SK-N-SH (cell line): Measurements from ENCODE around the gene ADGRA1. TPM values are rescaled to one million over a fixed set of nuclear protein-coding genes. Genes with fewer than 3 reads are reported as not detected.

Experiments
- CTCF ChIA-PET: fragments of 300-600, 350-600 bp; formaldehyde crosslinking; extraction: SDS; loops from one replicate; lab custom pipeline; 2021; lab: Yijun Ruan, JAX
- POLR2A ChIA-PET: fragments of 350-600 bp; sonication (Branson Sonifier 250); formaldehyde crosslinking; extraction: SDS; loops from one replicate; lab custom pipeline; 2020; ENCODE audit warnings: antibody characterized with exemption, inconsistent platforms; lab: Yijun Ruan, JAX
- DNase-seq: peaks from one replicate; pipeline ENCODE4 v3.0.0; 2012
- H2AFZ ChIP-seq: fragments of 200-600 bp; sonication (generic); 2 replicates; pipeline ENCODE4 v1.8.1; 2016; ENCODE audit warnings: antibody characterized with exemption, mild to moderate bottlenecking, low read depth
- H3F3A ChIP-seq: fragments of 200-600 bp; sonication (generic); replicated peaks from 2 replicates; pipeline ENCODE3; 2016; ENCODE audit warnings: antibody characterized with exemption, mild to moderate bottlenecking; ENCODE audit not compliant: insufficient read depth
- H3K27ac ChIP-seq, 2 experiments: fragments of 200-500 bp in 1 of 2; fragments of 200-600 bp in 1 of 2; sonication (Bioruptor generic) in 1 of 2; sonication (generic), shearing (Covaris generic) in 1 of 2; 2 replicates each; pipeline versions ENCODE4 v1.5.1 to v1.6.1; 2014 to 2016; ENCODE audit warnings: low read depth in 2 of 2, inconsistent platforms in 1 of 2, low read length in 1 of 2, mild to moderate bottlenecking in 1 of 2, mixed read lengths in 1 of 2
- H3K27me3 ChIP-seq: fragments of 200-600 bp; sonication (generic), shearing (Covaris generic); 2 replicates; pipeline ENCODE4 v1.6.1; 2016; ENCODE audit warnings: mixed run types; ENCODE audit not compliant: insufficient read depth
- H3K36me3 ChIP-seq, 2 experiments: fragments of 200-500 bp in 1 of 2; fragments of 200-600 bp in 1 of 2; sonication (Bioruptor generic) in 1 of 2; sonication (generic) in 1 of 2; replicated peaks in 1 of 2; 2 replicates each; pipeline versions ENCODE3 to v1.5.1; 2014 to 2016; ENCODE audit warnings: low read length in 1 of 2, mild to moderate bottlenecking in 1 of 2; ENCODE audit not compliant: insufficient read depth in 2 of 2, control insufficient read depth in 1 of 2
- H3K4me1 ChIP-seq, 2 experiments: fragments of 200-500 bp in 1 of 2; fragments of 200-600 bp in 1 of 2; sonication (Bioruptor generic) in 1 of 2; sonication (generic), shearing (Covaris generic) in 1 of 2; 2 replicates each; pipeline versions ENCODE4 v1.5.1 to v1.6.1; 2014 to 2016; ENCODE audit warnings: low read depth in 1 of 2, low read length in 1 of 2, mixed run types in 1 of 2; ENCODE audit not compliant: insufficient read depth in 2 of 2, control insufficient read depth in 1 of 2
- H3K4me2 ChIP-seq: fragments of 200-600 bp; sonication (generic), shearing (Covaris generic); 2 replicates; pipeline ENCODE4 v1.6.1; 2017; ENCODE audit warnings: mixed run types
- H3K4me3 ChIP-seq, 2 experiments: fragments of 200-500 bp in 1 of 2; fragments of 200-600 bp in 1 of 2; sonication (Bioruptor generic) in 1 of 2; sonication (generic), shearing (Covaris generic) in 1 of 2; 2 replicates each; pipeline versions ENCODE4 v1.5.1 to v1.8.1; 2014 to 2016; ENCODE audit warnings: low read depth in 2 of 2, inconsistent platforms in 1 of 2, low read length in 1 of 2, mild to moderate bottlenecking in 1 of 2, mixed read lengths in 1 of 2, moderate library complexity in 1 of 2
- H3K79me2 ChIP-seq: fragments of 200-600 bp; sonication (generic); 2 replicates; pipeline ENCODE4 v1.8.1; 2017; ENCODE audit warnings: mild to moderate bottlenecking; ENCODE audit not compliant: insufficient read depth
- H3K9ac ChIP-seq: fragments of 200-600 bp; sonication (generic); 2 replicates; pipeline ENCODE4 v1.6.1; 2017; ENCODE audit warnings: mixed run types
- H3K9me2 ChIP-seq: fragments of 200-600 bp; sonication (generic); 2 replicates; pipeline ENCODE4 v1.6.1; 2017; ENCODE audit warnings: mixed run types
- H3K9me3 ChIP-seq: fragments of 200-600 bp; sonication (generic); 2 replicates; pipeline ENCODE4 v1.6.1; 2017; ENCODE audit warnings: mixed run types, mild to moderate bottlenecking, moderate library complexity
- H4K20me1 ChIP-seq: fragments of 200-600 bp; sonication (generic); 2 replicates; pipeline ENCODE4 v1.6.1; 2017; ENCODE audit warnings: mild to moderate bottlenecking, mixed run types; ENCODE audit not compliant: insufficient read depth
- CHD2 ChIP-seq: fragments of 150-350 bp; IDR thresholded peaks from 2 replicates; pipeline ENCODE4 v1.6.1; 2018; ENCODE audit warnings: low read length; ENCODE audit not compliant: partially characterized antibody
- ELF1 ChIP-seq: IDR thresholded peaks from 2 replicates; pipeline ENCODE4 v1.4.0; 2012
- EZH2phosphoT487 ChIP-seq: fragments of 200-600 bp; sonication (generic); IDR thresholded peaks from 2 replicates; pipeline ENCODE4 v1.6.1; 2017; ENCODE audit warnings: low read depth, mixed run types, mild to moderate bottlenecking, antibody characterized with exemption, moderate library complexity, borderline replicate concordance
- GATA2 ChIP-seq: sonication (generic); formaldehyde crosslinking; IDR thresholded peaks from 2 replicates; pipeline ENCODE4 v1.5.0; 2020; ENCODE audit warnings: mild to moderate bottlenecking, missing genetic modification reagents
- MEF2A ChIP-seq: IDR thresholded peaks from 2 replicates; pipeline ENCODE4 v1.4.0; 2012; ENCODE audit warnings: low read depth, borderline replicate concordance
- MXI1 ChIP-seq: IDR thresholded peaks from 2 replicates; pipeline ENCODE4 v1.6.1; 2012; ENCODE audit warnings: mild to moderate bottlenecking, low read depth, low read length, improper control_type of control experiment
- NFIC ChIP-seq: IDR thresholded peaks from 2 replicates; pipeline ENCODE4 v1.4.0; 2012; ENCODE audit warnings: borderline replicate concordance
- POLR2AphosphoS5 ChIP-seq: IDR thresholded peaks from 2 replicates; pipeline ENCODE4 v1.6.1; 2012; ENCODE audit warnings: low read depth, low read length
- RCOR1 ChIP-seq: fragments of 150-350 bp; IDR thresholded peaks from 2 replicates; pipeline ENCODE4 v1.6.1; 2017; ENCODE audit warnings: antibody characterized with exemption, low read length
- RXRA ChIP-seq: IDR thresholded peaks from 2 replicates; pipeline ENCODE4 v1.4.0; 2012; ENCODE audit warnings: low read depth, mild to moderate bottlenecking, borderline replicate concordance
- TCF12 ChIP-seq: IDR thresholded peaks from 2 replicates; pipeline ENCODE4 v1.4.0; 2012
- TEAD4 ChIP-seq: IDR thresholded peaks from 2 replicates; pipeline ENCODE4 v1.4.0; 2012; ENCODE audit warnings: mild to moderate bottlenecking, borderline replicate concordance; ENCODE audit not compliant: insufficient read depth
- ZBTB33 ChIP-seq: IDR thresholded peaks from 2 replicates; pipeline ENCODE4 v1.4.0; 2012; ENCODE audit warnings: low read depth, borderline replicate concordance
- WGBS: methylation state at CpG from one replicate; pipeline ENCODE4 v1.1.6; 2017; ENCODE audit warnings: low lambda C conversion rate; 5-methylcytosine and 5-hydroxymethylcytosine counted together
- polyA plus RNA-seq, 3 experiments: library from polyadenylated mRNA; depleted of rRNA; stranded (reverse); fragments of >200 nt; gene quantifications; 2 replicates each; pipeline ENCODE4 v1.2.3, GENCODE V29; 2012
- TF ChIP-seq, protein P1 (sequence below): IDR thresholded peaks from 2 replicates; pipeline ENCODE4 v1.6.1; 2012; ENCODE audit warnings: mild to moderate bottlenecking, low read depth, low read length, moderate library complexity
- TF ChIP-seq, protein P2 (sequence below): fragments of 150-350 bp; IDR thresholded peaks from 2 replicates; pipeline ENCODE4 v1.6.1; 2017; ENCODE audit warnings: antibody characterized with exemption, low read length, low read depth, borderline replicate concordance
- TF ChIP-seq, protein P3 (sequence below): IDR thresholded peaks from 2 replicates; pipeline ENCODE4 v1.4.0; 2012; ENCODE audit warnings: low read depth, borderline replicate concordance
- TF ChIP-seq, protein P4 (sequence below): fragments of 150-350 bp; IDR thresholded peaks from 2 replicates; pipeline ENCODE4 v1.6.1; 2016; ENCODE audit warnings: mild to moderate bottlenecking, low read depth, low read length

ADGRA1 gene
- polyA plus RNA-seq, 1 of the 3 experiments (the other 2 are of a cell fraction) = not detected

DNA sequence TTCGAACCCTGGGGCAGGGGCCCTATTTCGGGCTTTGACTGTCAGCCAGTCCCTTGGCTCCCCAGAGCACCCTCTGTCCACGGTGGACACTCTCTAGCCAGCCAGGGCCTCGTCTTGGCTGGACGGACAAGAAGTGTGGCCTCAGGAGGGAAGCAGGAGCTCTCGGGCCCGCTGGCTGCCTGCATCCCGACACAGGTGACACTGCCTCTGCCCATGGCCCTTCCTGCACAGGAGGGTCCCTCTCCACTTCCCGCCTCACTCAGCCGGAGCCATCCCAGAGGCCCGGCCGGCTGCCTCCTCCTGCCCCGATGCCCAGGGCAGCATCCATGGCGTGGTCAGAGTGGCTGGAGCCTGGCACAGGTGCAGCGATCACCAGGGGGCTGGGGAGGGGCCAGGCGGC lies 7.9 kb downstream of the ADGRA1 start:
- Histone ChIP-seq H3K27ac (no peak overlapping the region), H3K79me2 (no peaks in the 10 kb centered on the region), H3K9ac (no peak overlapping the region), H3K9me2 (no peaks in the 10 kb centered on the region), H3F3A (no peaks in the 10 kb centered on the region), H3K4me2 (no peak overlapping the region), H3K36me3 (no peaks in the 10 kb centered on the region), H3K27me3 (no peaks in the 10 kb centered on the region), H3K4me3 (no peak overlapping the region), H3K9me3 (no peaks in the 10 kb centered on the region), H3K4me1 (no peaks in the 10 kb centered on the region), H4K20me1 (no peaks in the 10 kb centered on the region), H2AFZ (no peak overlapping the region)
- ChIA-PET CTCF (interaction anchor here (0.7 kb wide), 1 partner anchor 195 kb away, joined by 3 read pairs; no protein-coding TSS in a partner anchor), POLR2A (no interaction called here)
- 33% methylated on average over 1 of the region's 16 CpGs for WGBS
- TF ChIP-seq, protein P1, sequence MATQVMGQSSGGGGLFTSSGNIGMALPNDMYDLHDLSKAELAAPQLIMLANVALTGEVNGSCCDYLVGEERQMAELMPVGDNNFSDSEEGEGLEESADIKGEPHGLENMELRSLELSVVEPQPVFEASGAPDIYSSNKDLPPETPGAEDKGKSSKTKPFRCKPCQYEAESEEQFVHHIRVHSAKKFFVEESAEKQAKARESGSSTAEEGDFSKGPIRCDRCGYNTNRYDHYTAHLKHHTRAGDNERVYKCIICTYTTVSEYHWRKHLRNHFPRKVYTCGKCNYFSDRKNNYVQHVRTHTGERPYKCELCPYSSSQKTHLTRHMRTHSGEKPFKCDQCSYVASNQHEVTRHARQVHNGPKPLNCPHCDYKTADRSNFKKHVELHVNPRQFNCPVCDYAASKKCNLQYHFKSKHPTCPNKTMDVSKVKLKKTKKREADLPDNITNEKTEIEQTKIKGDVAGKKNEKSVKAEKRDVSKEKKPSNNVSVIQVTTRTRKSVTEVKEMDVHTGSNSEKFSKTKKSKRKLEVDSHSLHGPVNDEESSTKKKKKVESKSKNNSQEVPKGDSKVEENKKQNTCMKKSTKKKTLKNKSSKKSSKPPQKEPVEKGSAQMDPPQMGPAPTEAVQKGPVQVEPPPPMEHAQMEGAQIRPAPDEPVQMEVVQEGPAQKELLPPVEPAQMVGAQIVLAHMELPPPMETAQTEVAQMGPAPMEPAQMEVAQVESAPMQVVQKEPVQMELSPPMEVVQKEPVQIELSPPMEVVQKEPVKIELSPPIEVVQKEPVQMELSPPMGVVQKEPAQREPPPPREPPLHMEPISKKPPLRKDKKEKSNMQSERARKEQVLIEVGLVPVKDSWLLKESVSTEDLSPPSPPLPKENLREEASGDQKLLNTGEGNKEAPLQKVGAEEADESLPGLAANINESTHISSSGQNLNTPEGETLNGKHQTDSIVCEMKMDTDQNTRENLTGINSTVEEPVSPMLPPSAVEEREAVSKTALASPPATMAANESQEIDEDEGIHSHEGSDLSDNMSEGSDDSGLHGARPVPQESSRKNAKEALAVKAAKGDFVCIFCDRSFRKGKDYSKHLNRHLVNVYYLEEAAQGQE = no peak
- TF ChIP-seq TEAD4 (no peak), EZH2phosphoT487 (no peak), GATA2 (no peak), RXRA (no peak), ELF1 (no peak), POLR2AphosphoS5 (no peak), NFIC (no peak), RCOR1 (no peak), MEF2A (no peak), ZBTB33 (no peak), TCF12 (no peak), MXI1 (no peak), CHD2 (no peak)
- TF ChIP-seq, protein P2, sequence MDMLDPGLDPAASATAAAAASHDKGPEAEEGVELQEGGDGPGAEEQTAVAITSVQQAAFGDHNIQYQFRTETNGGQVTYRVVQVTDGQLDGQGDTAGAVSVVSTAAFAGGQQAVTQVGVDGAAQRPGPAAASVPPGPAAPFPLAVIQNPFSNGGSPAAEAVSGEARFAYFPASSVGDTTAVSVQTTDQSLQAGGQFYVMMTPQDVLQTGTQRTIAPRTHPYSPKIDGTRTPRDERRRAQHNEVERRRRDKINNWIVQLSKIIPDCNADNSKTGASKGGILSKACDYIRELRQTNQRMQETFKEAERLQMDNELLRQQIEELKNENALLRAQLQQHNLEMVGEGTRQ = no peak
- TF ChIP-seq, protein P3, sequence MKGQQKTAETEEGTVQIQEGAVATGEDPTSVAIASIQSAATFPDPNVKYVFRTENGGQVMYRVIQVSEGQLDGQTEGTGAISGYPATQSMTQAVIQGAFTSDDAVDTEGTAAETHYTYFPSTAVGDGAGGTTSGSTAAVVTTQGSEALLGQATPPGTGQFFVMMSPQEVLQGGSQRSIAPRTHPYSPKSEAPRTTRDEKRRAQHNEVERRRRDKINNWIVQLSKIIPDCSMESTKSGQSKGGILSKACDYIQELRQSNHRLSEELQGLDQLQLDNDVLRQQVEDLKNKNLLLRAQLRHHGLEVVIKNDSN = no peak
- TF ChIP-seq, protein P4, sequence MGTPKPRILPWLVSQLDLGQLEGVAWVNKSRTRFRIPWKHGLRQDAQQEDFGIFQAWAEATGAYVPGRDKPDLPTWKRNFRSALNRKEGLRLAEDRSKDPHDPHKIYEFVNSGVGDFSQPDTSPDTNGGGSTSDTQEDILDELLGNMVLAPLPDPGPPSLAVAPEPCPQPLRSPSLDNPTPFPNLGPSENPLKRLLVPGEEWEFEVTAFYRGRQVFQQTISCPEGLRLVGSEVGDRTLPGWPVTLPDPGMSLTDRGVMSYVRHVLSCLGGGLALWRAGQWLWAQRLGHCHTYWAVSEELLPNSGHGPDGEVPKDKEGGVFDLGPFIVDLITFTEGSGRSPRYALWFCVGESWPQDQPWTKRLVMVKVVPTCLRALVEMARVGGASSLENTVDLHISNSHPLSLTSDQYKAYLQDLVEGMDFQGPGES = no peak
- DNase-seq = no peak
